HG03457 (cell line): ENCODE measurements around the gene PYDC1.
"Not testable (repeated sequence)": the region's sequence is repeated elsewhere in the genome, so short reads cannot be mapped to it uniquely, and the experiment has no call there.

Source experiments
- ATAC-seq: cut with Tn5 transposase; IDR thresholded peaks from one replicate; pipeline ENCODE4 v1.9.1; 2021; ENCODE audit warnings: moderate number of reproducible peaks; ENCODE audit not compliant: unreplicated experiment

The PYDC1 gene

DNA sequence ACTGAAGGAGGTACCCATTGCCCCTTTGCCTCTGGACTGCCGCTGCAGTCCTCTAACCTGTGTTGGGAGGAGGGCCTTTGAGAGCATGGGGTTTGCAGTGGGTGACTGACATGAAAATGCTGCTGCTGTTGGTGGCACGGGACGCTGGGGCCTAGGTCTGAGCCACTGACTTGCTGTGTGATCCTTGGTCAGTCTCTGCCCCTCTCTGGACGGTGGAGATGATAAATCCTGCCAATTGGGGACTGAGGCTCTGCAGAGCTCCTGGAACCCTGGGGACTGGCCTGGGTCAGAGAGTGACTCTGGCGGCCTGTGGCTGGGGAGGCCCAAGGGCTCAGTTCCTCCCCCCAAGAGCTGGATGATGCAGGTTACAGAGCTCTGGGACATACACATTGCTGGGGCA is 6.1 kb upstream of the PYDC1 start:
- no peak for ATAC-seq

DNA sequence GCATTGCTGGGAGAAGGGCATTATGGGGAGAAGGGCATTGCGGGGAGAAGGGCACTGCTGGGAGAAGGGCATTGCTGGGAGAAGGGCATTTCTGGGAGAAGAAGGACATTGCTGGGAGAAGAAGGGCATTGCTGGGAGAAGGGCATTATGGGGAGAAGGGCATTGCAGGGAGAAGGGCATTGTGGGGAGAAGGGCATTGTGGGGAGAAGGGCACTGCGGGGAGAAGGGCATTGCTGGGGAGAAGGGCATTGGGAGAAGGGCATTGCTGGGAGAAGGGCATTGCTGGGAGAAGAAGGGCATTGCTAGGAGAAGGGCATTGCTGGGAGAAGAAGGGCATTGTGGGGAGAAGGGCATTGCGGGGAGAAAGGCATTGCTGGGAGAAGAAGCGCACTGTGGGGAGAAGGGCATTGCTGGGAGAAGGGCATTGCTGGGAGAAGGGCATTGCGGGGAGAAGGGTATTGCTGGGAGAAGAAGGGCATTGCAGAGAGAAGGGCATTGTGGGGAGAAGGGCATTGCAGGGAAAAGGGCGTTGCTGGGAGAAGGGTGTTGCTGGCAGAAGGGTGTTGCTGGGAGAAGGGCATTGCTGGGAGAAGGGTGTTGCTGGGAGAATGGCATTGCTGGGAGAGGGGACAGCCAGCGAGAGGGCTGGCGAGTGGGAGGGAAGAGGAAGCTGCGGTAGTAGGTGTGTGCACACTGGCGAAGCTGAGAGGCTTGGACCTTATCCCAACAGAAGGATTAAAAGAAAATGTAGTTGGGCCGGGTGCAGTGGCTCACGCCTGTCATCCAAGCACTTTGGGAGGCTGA is 4.6 kb upstream of the PYDC1 start:
- ATAC-seq = no peak

DNA sequence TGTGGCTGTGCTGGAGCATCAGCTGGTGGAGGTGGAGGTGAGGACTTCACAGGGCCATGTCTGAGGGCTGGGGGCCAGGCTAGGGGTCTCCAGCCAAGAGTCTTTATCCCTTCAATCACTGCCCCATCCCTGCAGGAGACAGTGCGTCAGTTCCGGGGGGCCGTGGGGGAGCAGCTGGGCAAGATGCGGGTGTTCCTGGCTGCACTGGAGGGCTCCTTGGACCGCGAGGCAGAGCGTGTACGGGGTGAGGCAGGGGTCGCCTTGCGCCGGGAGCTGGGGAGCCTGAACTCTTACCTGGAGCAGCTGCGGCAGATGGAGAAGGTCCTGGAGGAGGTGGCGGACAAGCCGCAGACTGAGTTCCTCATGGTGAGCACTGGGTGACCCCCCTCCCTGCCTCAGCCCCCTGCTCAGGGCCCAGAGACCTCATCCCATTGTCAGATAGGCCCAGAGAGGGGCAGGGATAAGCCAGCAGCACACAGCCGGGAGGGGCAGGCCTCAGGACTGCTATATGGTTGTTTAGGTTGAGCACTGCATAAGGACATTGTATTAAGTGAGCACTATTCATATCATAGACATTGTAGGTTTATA is 2.3 kb upstream of the PYDC1 start:
- ATAC-seq = no peak

DNA sequence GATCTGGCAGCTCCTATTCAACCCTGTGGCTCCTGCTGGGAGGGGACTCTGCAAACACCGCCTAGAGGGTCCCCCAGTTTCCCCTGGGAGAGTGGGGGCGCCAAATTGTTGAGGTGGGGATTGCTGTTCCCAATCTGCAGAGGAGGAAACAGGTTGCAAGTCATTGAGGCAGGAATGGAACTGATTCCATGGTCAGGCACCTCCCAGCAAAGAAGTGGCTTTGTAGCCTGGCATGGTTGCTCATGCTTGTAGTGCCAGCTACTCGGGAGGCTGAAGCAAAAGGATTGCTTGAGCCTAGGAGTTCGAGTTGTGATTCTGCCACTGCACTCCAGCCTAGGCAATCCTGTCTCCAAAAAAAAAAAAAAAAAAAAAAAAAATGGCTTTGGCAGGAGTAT is 198 bp upstream of the PYDC1 start:
- ATAC-seq = no peak

DNA sequence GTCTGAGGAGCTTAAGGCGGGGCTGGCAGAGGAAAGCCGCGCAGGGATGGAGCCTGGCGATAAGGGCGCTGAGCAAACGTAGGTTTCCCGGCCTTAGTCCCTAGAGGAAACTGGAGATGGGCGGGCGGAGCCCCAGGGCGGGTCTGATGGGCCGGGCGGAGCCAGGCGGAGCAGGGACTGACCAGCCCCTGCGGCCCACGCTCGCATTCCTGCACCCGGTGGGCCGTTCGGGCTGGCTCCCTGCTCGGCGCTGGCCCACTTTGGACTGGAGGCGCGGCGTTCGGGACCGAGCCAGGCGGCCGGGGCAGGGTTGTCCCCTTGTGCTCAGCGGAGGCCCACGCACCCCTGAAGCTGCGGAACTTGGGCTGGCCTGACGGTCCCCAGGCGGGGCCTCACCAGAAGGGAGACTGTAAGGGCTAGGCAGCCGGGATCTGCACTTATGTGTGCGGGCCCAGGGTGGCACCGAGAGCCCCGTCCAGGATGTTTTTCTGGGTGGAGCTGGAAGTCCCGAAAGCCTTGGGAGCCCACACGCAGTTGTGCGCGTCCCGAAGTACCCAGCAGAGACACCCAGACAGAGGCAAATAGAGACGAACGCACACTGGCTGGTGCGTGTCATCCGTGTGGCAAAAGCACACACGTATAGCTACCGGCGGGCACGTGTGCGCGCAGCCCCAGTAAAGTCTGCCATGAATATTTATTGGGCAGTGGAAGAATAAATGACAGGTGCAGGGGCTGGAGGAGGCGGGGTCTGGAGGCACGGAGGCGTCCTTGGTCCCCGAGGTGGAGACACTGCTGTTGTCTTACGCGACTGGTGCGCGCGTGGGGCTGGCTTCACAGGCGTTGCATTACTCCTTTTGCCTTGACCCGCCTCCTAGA is 1.4 kb downstream of the PYDC1 start:
- no peak for ATAC-seq

DNA sequence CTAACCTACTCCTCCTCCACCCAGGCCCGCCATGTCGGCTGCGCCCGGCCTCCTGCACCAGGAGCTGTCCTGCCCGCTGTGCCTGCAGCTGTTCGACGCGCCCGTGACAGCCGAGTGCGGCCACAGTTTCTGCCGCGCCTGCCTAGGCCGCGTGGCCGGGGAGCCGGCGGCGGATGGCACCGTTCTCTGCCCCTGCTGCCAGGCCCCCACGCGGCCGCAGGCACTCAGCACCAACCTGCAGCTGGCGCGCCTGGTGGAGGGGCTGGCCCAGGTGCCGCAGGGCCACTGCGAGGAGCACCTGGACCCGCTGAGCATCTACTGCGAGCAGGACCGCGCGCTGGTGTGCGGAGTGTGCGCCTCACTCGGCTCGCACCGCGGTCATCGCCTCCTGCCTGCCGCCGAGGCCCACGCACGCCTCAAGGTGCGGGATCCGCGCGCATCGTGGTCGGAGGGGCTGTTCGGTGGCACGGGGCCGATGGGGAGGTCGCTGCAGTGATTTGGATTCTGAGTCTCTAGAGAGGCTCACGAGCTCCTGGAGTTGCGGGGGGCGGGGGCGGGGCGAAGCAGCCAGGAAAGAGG is 2.1 kb downstream of the PYDC1 start:
- ATAC-seq = no peak

DNA sequence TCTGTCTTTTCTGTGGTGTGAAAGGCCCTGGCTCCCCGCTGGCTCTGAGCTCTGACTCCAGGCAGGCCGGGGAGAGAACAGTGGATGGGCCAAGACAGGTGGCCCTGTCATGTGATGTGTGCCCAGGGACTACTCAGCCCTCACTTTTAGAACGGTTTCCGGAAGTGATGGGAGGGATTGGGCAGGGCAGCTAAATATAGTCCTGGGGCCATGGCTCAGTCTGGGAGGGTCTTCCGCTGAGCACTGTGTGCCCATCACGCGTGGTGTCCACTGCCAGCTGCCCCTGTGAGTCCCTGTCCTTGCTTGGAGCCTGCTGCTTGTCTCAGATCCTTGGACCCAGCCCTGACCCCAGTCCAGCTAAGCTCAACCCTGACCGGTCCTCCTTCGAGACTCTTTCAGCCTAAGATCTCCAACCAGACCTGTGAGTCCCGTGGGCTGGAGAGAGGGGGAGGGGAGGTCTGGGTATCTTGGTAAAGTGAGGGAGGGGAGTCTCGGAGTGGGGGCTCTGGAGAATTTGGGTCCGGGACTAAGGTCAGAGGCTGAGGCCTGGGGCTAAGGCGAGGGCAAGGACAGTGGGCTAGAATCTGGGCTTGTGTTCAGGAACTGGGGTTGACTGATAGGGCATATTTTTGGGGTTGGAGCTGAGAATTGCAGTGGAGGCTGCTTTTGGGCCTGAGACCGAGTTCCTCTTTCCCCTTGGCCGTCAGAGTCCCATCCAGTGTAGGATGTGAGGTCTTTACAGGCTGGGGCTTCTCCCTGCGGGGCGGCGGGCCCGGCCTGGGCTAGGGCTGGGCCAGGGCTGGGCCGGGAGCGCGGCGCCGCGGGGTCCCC is 2.8 kb downstream of the PYDC1 start, which contains the start of gene TRIM72:
TRIM72 (plus strand) TSS at position 243 of the 831 bp plus-strand sequence. CDS start 620 bp downstream, outside the sequence.
- no peak for ATAC-seq

DNA sequence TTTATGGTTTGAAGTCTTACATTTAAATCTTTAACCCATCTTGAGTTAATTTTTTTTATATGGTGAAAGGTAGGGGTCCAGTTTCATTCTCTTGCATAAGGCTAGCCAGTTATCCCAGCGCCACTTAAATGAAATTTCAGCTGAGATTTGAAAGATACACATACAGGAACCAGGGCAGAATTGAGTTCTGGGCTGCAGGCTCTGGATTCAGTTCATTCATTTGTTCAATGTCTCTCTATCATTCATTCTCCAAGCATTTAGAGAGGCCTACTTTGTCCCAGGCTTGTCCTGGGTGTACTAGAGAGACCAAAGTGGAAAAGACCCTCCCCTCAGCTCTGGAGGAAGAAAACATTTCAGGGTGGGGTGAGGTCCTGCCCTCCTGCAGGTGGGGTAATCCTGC is 3.6 kb downstream of the PYDC1 start:
- ATAC-seq = no peak

DNA sequence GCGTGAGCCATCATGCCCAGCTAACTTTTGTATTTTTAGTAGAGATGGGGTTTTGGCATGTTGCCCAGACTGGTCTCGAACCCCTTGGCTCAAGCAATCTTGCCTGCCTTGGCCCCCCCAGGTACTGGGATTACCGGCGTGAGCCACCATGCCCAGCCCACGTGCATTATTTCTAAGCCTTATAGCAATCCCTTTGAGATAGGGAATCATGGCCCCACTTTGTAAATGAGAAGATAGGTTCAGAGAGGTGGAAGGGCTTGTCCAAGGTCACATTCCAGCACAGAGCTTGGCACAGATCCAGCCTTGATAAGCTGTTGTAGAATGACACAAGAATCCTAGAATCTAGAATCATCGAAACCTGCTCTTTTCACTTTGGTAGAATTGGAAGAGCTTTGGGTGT is 10.2 kb downstream of the PYDC1 start:
- no peak for ATAC-seq

DNA sequence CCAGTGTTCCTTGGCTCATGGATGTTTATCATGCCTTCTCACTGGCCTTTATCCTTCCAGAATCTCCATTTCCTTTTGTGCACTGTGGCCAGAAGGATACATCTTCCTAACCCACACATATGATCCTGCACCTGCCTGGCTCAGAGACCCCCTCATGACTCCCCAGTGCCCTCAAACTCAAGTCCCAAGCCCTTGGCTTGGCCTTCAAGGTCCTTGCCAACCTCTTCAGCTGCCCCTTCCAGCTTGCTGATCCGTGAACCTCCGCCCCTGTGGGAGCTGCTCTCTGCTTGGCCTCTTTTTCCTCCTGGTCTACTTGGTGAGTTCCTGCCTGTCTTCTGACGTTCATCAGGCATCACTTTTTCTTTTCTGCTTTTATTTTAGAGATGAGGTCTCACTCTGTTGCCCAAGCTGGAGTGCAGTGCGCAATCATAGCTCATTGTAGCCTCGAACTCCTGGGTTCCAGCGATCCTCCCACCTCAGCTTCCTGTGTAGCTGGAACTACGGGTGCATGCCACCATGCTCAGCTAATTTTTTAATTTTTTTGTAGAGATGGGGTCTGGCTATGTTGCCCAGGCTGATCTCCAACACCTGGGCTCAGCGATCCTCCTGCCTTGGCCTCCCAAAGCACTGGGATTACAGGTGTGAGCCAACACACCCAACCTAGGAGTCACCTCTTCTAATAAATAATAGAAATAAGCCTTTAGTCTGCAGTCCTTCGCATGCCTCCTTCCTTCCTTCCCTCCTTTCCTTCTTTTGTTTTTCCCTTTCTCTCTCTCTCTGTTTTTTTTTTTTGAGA is 11.9 kb downstream of the PYDC1 start:
- no peak for ATAC-seq

DNA sequence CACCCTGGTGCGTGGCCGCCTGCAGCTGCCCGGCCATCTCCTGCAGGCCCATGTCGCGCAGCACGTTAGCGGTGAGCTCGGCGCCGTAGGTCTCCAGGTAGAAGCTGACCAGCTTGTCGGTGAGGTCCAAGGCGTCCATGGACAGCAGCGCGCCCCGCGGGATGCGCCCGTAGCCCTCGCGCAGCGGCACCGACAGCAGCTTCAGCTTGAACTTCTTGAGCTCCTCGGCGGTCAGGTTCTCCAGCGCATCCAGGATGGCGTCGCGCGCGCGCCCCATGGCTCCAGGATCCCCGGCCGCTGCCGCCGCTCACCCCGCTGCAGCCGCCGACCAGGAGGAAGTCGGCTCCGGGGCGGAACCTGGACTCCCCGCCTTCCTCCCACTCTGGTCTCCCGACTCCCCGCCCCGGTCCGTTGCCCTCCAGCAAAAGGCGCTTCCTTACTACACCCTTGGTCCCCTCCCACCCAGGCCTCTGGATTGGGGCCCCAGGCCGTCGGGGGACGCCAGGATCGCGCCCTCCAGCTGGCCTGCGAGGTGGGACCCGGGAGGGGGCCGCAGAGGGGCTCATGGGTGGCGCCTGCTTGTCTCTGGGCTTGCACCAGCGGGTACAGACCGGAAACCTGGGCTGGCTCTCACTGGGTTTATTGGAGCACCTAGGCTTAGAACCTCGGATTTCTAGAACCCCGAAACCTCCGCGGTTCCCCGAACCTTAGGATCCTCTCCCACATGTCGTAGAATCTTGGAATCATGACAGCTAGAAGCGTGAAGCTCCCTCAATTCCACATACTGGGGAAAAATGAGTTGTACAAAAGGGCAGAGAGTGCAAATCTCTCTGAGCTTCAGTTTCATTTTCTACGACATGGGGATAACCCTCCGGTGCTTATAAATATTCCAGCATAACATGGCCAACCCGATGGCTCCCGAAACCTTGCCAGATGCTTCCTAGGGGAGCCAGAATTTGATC is 14.2 kb downstream of the PYDC1 start, which contains the start of gene PYCARD:
PYCARD (minus strand) TSS at position 347 of the 962 bp plus-strand sequence; CDS start at position 277, 70 bp downstream.
- ATAC-seq = no peak

DNA sequence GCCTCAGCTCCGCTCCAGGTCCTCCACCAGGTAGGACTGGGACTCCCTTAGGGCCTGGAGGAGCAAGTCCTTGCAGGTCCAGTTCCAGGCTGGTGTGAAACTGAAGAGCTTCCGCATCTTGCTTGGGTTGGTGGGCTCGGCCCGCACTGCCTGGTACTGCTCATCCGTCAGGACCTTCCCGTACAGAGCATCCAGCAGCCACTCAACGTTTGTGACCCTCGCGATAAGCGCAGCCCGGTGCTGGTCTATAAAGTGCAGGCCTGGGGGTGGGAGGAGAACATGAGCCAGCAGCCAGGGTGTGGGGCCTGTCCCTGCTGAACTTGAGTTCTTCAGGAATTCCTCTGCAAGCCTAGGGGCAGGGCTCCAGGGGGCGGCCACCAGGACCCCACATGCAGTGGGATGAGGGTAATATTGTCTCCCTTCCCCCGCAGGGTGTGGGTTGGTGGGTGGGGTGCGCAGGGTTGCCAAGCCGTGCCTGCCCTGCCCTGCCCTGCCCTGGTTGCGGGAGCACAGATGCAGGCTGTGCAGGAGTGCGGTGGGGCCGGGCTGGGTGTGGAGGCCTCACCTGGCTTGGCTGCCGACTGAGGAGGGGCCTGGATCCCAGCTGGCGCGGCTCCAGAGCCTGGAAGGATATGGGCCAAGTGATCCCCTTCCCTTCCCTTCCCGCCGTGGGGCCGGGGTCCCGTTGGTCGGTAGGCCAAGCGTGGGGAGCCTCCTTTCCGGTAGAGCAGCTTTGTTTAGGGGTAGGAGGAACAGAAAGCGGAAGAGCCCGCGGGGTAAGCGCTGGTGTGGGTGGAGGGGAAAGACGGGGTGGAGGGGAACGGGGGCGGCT is 15.1 kb downstream of the PYDC1 start:
- ATAC-seq = no peak

DNA sequence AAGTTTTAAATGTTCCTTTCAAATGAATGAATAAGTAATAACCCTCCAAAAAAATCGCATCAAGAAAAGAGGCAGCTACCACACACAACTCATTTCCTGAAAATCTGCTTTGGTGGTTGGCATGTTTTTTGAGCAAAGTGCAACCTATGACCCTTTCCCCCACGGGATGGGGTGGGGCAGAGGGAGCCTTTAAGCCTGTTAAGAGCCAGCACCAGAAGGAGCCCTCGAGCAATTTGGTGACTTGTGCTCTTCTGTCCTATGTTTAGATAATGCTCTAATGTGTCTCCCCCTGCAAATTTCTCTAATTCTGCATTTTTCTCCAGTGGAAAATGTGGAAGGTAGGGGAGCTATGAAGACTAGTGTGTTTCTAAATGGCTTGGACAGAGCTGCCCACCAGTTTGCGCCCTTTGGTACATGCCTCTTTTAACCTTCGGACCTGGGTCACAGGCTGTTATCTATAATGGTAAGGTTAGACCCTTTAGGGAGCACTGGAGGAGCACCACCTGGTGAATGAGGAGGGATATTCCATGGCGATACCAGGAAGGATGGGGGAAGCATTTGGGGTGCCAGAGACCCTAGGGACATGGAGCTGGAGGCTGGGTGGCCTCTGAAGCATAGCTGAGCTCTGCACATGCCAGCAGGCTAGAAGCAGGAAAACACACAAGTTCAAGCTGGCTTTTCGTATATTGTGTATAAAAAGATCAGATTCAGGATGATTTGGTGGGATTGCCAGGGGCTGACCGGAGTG is 15.9 kb downstream of the PYDC1 start:
- no peak for ATAC-seq

DNA sequence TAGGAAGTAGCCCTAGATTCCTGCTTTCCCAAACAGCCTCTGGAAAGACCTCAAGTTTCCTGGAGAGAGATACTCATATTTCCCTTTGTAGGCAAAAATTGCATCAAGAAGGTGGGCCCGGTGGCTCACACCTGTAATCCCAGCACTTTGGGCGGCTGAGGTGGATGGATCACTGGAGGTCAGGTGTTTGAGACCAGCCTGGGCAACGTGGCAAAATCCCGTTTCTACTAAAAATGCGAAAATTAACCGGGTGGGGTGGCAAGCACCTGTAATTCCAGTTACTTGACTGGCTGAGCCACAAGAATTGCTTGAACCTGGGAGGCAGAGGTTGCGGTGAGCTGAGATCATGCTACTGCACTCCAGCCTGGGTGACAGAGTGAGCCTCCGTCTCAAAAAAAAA is 16.8 kb downstream of the PYDC1 start:
- ATAC-seq = not testable (repeated sequence)

DNA sequence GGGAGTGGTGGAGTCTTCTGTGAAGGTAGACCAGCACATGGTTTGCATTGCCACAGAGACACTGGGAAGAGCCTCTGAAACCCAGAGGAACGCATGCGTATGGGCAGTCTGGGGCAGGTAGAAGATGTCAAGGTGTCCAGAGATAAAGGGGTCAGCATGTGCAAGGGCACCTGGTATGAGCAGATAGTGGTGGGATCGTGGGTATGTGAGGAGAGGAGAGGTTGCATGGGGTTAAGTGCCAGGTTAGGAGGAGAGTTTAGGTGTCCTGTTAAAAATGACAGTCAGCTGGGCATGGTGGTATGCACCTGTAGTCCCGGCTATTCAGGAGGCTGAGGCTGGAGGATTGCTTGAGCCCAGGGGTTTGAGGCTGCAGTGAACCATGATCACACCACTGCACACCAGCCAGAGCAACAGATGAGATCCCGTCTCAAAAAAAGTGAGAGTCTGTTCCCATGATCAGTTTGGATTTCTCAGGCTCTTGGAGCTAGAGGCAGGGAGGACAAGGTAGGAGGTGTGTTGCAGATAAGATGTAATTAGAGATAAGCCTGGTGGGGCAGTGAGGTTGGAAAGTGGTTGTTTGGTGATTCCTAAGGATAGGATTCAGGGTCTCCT is 17.4 kb downstream of the PYDC1 start:
- ATAC-seq = no peak

DNA sequence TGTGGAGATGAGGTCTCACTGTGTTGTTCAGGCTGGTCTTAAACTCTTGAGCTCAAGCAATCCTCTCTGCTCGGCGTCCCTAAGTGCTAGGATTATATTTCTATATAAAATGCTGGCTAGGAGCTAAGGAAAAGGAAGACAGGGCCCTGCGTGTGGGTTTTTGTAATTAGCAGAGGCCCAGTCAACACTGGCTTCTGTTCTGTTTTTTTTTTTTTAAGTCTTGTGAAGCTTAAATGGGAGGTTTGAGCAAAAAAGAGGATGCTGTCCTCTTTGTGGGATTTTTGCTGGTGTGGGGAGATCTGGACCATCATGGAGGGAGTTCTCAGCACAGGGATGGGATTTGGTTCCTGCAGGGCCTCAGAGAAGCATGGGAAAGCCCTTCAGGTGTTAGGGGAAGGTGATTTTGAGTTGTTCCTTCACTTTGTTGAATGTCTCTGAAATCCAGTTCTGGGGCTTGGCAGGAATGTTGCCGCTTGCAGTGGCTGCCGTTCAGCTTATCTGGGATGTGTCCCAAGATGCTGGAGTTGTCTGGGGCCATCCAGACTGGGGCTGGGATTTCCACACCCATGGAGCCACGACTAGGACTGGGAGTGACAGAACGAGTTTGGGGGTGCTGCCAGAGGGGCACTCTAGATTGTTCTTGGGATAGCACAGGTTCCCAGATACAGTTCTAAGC is 18.6 kb downstream of the PYDC1 start:
- no peak for ATAC-seq
